ENCODE data around the gene CEACAM16.
A peak's percentile ranks its signal among the peaks of the same experiment; 100 is the strongest.

CEACAM16 gene

GRCh38 chr19:44754750-44755080 lies 55.8 kb downstream of the CEACAM16 start:
- H3K4me1 ChIP-seq = peaks cover 57 to 92% (median 91%) of the 10 kb centered on the region in 10 experiments
- no peak for TF ChIP-seq Cebpa-rat (IDR thresholded peaks at IDR 0.05)
- H3K36me3 ChIP-seq = peaks cover 16 to 84% (median 78%) of the 10 kb centered on the region in 11 experiments
- no peaks in the 10 kb centered on the region for H3K27me3 ChIP-seq
- peak overlapping the region; percentile 73 to 100 (median 87) for H3K9ac ChIP-seq
- H4K20me1 ChIP-seq = peaks cover 0 to 33% (median 12%) of the 10 kb centered on the region in 11 experiments; a peak in 14 of 22 replicates
- H3K4me3 ChIP-seq = peak overlapping the region; percentile 56 to 100 (median 78)
- peak overlapping the region; percentile 85 to 100 (median 99) for H3K4me2 ChIP-seq
- no peaks in the 10 kb centered on the region for H3K9me3 ChIP-seq (replicated peaks in 1 of 11)
- peak overlapping the region; percentile 78 to 100 (median 96) for H3K27ac ChIP-seq

DNA sequence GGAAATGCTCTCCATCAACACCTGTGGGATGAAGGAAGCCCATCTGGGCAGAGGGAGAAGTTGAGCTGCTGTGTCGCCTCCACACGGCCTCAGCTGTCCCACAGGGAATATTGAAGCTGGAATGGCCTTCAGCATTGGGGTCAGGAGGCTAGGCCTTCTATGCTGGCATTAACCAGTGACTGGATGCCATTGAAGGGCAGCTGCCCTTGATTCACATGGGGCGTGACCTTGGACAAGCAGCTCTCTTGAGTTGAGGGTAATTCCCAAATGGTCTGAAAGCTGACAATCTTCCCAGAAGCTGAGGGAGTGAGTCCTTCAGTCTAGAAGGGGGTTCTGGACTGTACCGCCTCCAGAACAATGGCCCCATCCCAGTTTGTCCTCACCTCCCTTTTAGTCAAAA lies 56.3 kb downstream of the CEACAM16 start:
- Histone ChIP-seq H3K4me3 (peak overlapping the region; percentile 56 to 100 (median 78); a peak in 19 of 20 replicates), H3K36me3 (peaks cover 16 to 84% (median 77%) of the 10 kb centered on the region in 11 experiments), H3K4me2 (peak overlapping the region; percentile 85 to 100 (median 99)), H3K9me3 (replicated peaks in 1 of 11) (no peaks in the 10 kb centered on the region), H3K4me1 (peaks cover 62 to 92% (median 91%) of the 10 kb centered on the region in 10 experiments), H3K9ac (peak overlapping the region; percentile 73 to 100 (median 87)), H4K20me1 (peaks cover 0 to 32% (median 11%) of the 10 kb centered on the region in 11 experiments; a peak in 13 of 22 replicates), H3K27me3 (no peaks in the 10 kb centered on the region), H3K27ac (peak overlapping the region; percentile 78 to 100 (median 96))
- TF ChIP-seq Cebpa-rat (IDR thresholded peaks at IDR 0.05) = no peak

GRCh38 chr19:44756089-44756562 lies 57.2 kb downstream of the CEACAM16 start:
- peak overlapping the region in 9 of 11 experiments; percentile 83 to 100 (median 90); a peak in 14 of 22 replicates for H3K9ac ChIP-seq
- peaks cover 0 to 31% (median 4%) of the 10 kb centered on the region in 11 experiments; a peak in 13 of 22 replicates for H4K20me1 ChIP-seq
- H3K4me1 ChIP-seq = peaks cover 71 to 92% (median 91%) of the 10 kb centered on the region in 10 experiments
- no peaks in the 10 kb centered on the region for H3K9me3 ChIP-seq (replicated peaks in 1 of 11)
- peak overlapping the region; percentile 22 to 100 (median 96); a peak in 19 of 22 replicates for H3K27ac ChIP-seq
- peak overlapping the region in 4 of 10 experiments; percentile 60 to 100 (median 98); a peak in 7 of 20 replicates for H3K4me3 ChIP-seq
- peaks cover 19 to 84% (median 74%) of the 10 kb centered on the region in 11 experiments for H3K36me3 ChIP-seq
- H3K4me2 ChIP-seq = peak overlapping the region; percentile 85 to 100 (median 99)
- no peak for TF ChIP-seq Cebpa-rat (IDR thresholded peaks at IDR 0.05)
- H3K27me3 ChIP-seq = no peaks in the 10 kb centered on the region

GRCh38 chr19:44757057-44757734 lies 58.2 kb downstream of the CEACAM16 start:
- Histone ChIP-seq H3K4me1 (peaks cover 81 to 92% (median 91%) of the 10 kb centered on the region in 10 experiments), H3K4me3 (peak overlapping the region in 3 of 10 experiments; percentile 21 to 99 (median 98); a peak in 3 of 20 replicates), H3K9ac (peak overlapping the region in 10 of 11 experiments; percentile 17 to 100 (median 88); a peak in 12 of 22 replicates), H3K36me3 (peaks cover 15 to 83% (median 64%) of the 10 kb centered on the region in 11 experiments), H3K4me2 (peak overlapping the region; percentile 85 to 100 (median 99)), H4K20me1 (peaks cover 0 to 29% (median 0%) of the 10 kb centered on the region in 11 experiments; a peak in 7 of 22 replicates), H3K27ac (peak overlapping the region; percentile 22 to 100 (median 96); a peak in 17 of 22 replicates), H3K9me3 (replicated peaks in 1 of 11) (no peaks in the 10 kb centered on the region), H3K27me3 (no peaks in the 10 kb centered on the region)
- TF ChIP-seq Cebpa-rat (IDR thresholded peaks at IDR 0.05) = no peak

DNA sequence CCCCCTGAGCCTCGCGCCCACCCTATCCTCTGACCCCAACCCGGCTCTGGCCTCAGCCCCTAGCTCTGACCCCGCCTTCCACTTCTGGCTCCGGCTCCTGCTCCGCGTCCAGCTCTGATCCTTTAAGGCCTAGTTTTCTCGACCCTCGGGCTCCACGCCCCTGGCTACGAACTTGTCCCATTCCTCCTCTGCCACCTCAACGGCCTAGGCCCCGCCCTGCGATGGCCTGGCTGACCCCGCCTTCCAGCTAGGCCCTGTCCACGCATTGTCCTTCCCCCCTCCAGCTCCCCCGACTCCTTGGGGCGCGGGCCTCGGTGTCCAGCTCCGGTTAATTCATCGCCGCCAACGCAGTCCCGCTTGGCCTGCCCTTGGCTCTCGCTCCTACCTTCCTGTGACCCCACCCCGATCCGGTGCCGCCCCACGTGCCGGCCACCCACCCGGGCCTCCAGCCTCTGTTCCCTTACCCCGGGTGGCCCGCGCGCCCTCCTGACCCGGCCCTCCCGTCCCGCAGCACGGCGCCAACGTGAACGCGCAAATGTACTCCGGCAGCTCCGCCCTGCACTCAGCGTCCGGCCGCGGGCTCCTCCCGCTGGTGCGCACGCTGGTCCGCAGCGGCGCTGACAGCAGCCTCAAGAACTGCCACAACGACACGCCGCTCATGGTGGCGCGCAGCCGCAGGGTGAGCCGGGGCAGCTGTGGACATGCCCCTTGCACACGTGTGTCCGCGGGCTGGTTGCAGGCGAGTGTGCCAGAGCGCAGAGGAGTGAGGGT lies 59.0 kb downstream of the CEACAM16 start:
- Histone ChIP-seq H3K4me3 (peak overlapping the region in 4 of 10 experiments; percentile 1 to 29 (median 25); a peak in 5 of 20 replicates), H3K27ac (peak overlapping the region in 10 of 11 experiments; percentile 43 to 74 (median 56); a peak in 18 of 22 replicates), H3K36me3 (peaks cover 15 to 83% (median 56%) of the 10 kb centered on the region in 11 experiments), H3K9ac (peak overlapping the region in 10 of 11 experiments; percentile 20 to 99 (median 50); a peak in 15 of 22 replicates), H3K9me3 (replicated peaks in 1 of 11) (no peaks in the 10 kb centered on the region), H3K4me2 (peak overlapping the region; percentile 61 to 99 (median 82)), H4K20me1 (peaks cover 0 to 29% (median 0%) of the 10 kb centered on the region in 11 experiments; a peak in 7 of 22 replicates), H3K27me3 (no peaks in the 10 kb centered on the region), H3K4me1 (peaks cover 82 to 92% (median 91%) of the 10 kb centered on the region in 10 experiments)
- no peak for TF ChIP-seq Cebpa-rat (IDR thresholded peaks at IDR 0.05)

DNA sequence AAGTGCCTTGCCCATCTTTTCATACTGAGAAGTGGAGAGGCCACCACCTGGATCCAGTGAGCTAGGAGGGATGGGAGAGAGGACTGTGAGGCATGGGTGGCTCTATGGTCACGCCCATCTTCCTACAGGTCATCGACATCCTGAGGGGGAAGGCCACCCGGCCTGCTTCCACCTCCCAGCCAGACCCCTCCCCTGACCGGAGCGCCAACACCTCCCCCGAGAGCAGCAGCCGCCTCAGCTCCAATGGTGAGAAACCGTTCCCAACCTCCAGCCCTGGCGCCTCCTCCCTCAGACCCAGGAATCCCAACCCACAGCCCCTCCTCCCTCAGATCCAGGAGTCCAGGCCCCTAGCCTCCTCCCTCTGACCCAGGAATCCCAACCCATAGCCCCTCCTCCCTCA lies 59.6 kb downstream of the CEACAM16 start:
- H3K4me2 ChIP-seq = peak overlapping the region; percentile 61 to 99 (median 82)
- TF ChIP-seq Cebpa-rat (IDR thresholded peaks at IDR 0.05) = no peak

DNA sequence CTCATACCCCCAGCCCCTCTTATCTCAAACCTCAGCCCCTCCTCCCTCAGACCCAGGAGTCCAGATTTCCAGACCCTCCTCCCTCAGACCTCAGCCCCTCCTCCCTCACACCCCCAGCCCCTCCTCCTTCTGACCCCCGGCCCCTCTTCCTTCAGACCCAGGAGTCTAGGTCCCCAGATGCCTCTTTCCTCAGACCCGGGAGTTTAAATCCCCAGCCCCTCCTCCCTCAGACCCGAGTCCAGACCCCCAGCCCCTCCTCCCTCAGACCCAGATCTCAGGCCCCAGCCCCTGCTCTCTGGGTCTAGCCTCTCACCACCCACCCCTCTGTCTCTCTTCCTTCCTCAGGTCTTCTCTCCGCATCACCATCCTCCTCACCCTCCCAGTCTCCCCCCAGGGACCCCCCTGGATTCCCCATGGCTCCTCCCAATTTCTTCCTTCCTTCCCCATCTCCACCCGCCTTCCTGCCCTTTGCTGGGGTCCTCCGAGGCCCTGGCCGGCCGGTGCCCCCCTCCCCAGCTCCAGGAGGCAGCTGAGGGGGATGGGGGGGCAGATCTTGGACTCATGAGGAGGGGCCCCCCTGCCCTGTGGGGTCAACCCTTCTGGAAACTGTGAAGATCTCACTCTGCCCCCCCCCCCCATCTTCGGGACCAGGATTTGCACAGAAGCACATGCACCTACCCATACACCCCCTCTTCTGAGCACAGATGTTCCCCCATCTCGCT lies 60.3 kb downstream of the CEACAM16 start:
- peaks cover 93 to 98% (median 96%) of the 10 kb centered on the region in 10 experiments for H3K4me1 ChIP-seq
- H3K9me3 ChIP-seq (replicated peaks in 1 of 11) = no peaks in the 10 kb centered on the region
- H3K36me3 ChIP-seq = peaks cover 15 to 84% (median 56%) of the 10 kb centered on the region in 11 experiments
- H4K20me1 ChIP-seq = peaks cover 0 to 29% (median 0%) of the 10 kb centered on the region in 11 experiments; a peak in 5 of 22 replicates
- no peaks in the 10 kb centered on the region for H3K27me3 ChIP-seq
- no peak for TF ChIP-seq Cebpa-rat (IDR thresholded peaks at IDR 0.05)
- H3K27ac ChIP-seq = peak overlapping the region; percentile 48 to 77 (median 71); a peak in 21 of 22 replicates
- peak overlapping the region in 8 of 10 experiments; percentile 0 to 39 (median 30); a peak in 7 of 20 replicates for H3K4me3 ChIP-seq
- H3K4me2 ChIP-seq = peak overlapping the region; percentile 76 to 99 (median 86)
- peak overlapping the region; percentile 18 to 74 (median 52); a peak in 18 of 22 replicates for H3K9ac ChIP-seq

More for the DNA sequence above, 59.6 kb downstream of the CEACAM16 start:
- peaks cover 88 to 96% (median 95%) of the 10 kb centered on the region in 10 experiments for H3K4me1 ChIP-seq
- H3K9ac ChIP-seq = peak overlapping the region in 10 of 11 experiments; percentile 20 to 99 (median 50); a peak in 15 of 22 replicates
- H3K27me3 ChIP-seq = no peaks in the 10 kb centered on the region
- H3K36me3 ChIP-seq = peaks cover 15 to 84% (median 56%) of the 10 kb centered on the region in 11 experiments
- H4K20me1 ChIP-seq = peaks cover 0 to 29% (median 0%) of the 10 kb centered on the region in 11 experiments; a peak in 5 of 22 replicates
- peak overlapping the region; percentile 22 to 74 (median 55); a peak in 18 of 22 replicates for H3K27ac ChIP-seq
- H3K4me3 ChIP-seq = peak overlapping the region in 4 of 10 experiments; percentile 1 to 29 (median 25); a peak in 5 of 20 replicates
- no peaks in the 10 kb centered on the region for H3K9me3 ChIP-seq (replicated peaks in 1 of 11)

Data from BLaER1 treated with 17β-estradiol and CSF1 and Interleukin-3, amounts not matched to agents 10 nM and 100 nM (cell line).